Airway epithelial cell (primary cell): ENCODE measurements around the gene KARS1. TPM values are rescaled to one million over a fixed set of nuclear protein-coding genes. Genes with fewer than 3 reads are reported as not detected.

Experiments used
- total RNA-seq: library from RNA; depleted of rRNA; stranded (reverse); fragments of >200 nt; gene quantifications from 2 replicates; pipeline ENCODE4 v1.2.3, GENCODE V29; 2015

Gene KARS1
- 176 and 180 TPM in 2 replicates for total RNA-seq

GRCh38 chr16:75647492-75648264, at the start of gene KARS1, which contains the start of gene TERF2IP:
Gene KARS1 (minus strand): TSS chr16:75647665. CDS start chr16:75647639, 26 bp downstream.
Gene TERF2IP (plus strand): TSS chr16:75647773. CDS start chr16:75647883, 110 bp downstream.

DNA sequence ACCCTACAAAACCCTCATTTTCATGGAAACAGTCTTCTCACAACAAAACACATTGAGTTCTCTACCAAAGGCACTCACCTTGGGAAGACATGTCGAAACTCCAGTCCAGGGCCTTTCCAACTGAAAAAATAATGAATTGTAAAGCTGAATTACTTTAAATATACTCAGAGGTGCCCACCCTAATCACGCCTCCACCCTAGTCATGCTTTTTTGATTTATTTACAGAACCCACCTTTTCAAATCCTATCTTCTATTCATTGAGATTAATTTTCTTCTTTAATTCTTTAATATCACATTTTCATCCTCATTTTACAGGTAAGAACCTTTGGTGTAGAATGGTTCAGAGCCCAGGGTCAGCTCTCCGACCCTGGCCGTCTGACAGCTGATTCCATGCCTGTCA, 29.4 kb upstream of the KARS1 start, which contains the start of gene CPHXL2:
CPHXL2 (minus strand) TSS at position 101 of the 400 bp plus-strand sequence; CDS start at position 91, 10 bp downstream.

GRCh38 chr16:75622761-75623605, 24.5 kb downstream of the KARS1 start, which contains the start of gene ADAT1:
Gene ADAT1 (minus strand): TSS chr16:75623281. CDS start chr16:75620799, 2,482 bp downstream.

Other genes with a start within 250 kb of the KARS1 start
- 36.8 and 56.3 TPM in 2 replicates for gene CFDP1, start 214.2 kb downstream of the KARS1 start, total RNA-seq
- 15.4 and 17.6 TPM in 2 replicates for gene TMEM170A, start 183.0 kb downstream of the KARS1 start, total RNA-seq
- 1.3 and 1.5 TPM in 2 replicates for gene CHST6, start 152.2 kb downstream of the KARS1 start, total RNA-seq
- not detected in 2 replicates for gene CHST5, start 111.6 kb downstream of the KARS1 start, total RNA-seq
- 9.0 and 9.9 TPM in 2 replicates for gene TMEM231, start 91.4 kb downstream of the KARS1 start, total RNA-seq
- gene GABARAPL2, start 81.3 kb downstream of the KARS1 start, total RNA-seq: 53.8 and 70.7 TPM in 2 replicates
- gene ADAT1, start 24.4 kb downstream of the KARS1 start, total RNA-seq: 30.7 and 43.7 TPM in 2 replicates
- gene TERF2IP, start 108 bp upstream of the KARS1 start, total RNA-seq: 38.1 and 41.4 TPM in 2 replicates
- gene CPHXL2, start 29.3 kb upstream of the KARS1 start, total RNA-seq: not detected in 2 replicates
- gene DUXB, start 53.8 kb upstream of the KARS1 start, total RNA-seq: not detected in 2 replicates
- gene CPHXL, start 78.8 kb upstream of the KARS1 start, total RNA-seq: not detected in 2 replicates